IMR-90 (cell line): Measurements from ENCODE around the gene PSMD12. TPM values are rescaled to one million over a fixed set of nuclear protein-coding genes. Genes with fewer than 3 reads are reported as not detected.

ENCODE experiments used
- ATAC-seq: fragments of 200-7000 bp; cut with Tn5 transposase; 2 replicates; pipeline ENCODE4 v1.9.1; 2020; ENCODE audit warnings: low read depth, mild to moderate bottlenecking, moderate library complexity
- BruUV-seq: library from RNA; stranded (reverse); fragments of 400-500 nt; replicated peaks from 2 replicates; lab custom pipeline; 2021; lab: Mats Ljungman, UMichigan
- CTCF ChIA-PET: fragments of 300-600 bp; formaldehyde crosslinking; extraction: SDS; loops from one replicate; lab custom pipeline; 2021; ENCODE audit warnings: antibody characterized with exemption; lab: Yijun Ruan, JAX
- POLR2A ChIA-PET: fragments of 300-600 bp; sonication (Branson Sonifier 250); formaldehyde crosslinking; loops from one replicate; lab custom pipeline; 2022; ENCODE audit warnings: antibody characterized with exemption; ENCODE audit not compliant: unreplicated experiment; lab: Charles Lee
- DNase-seq: peaks from one replicate; pipeline ENCODE4 v3.0.0; 2013
- H2AFZ ChIP-seq: replicated peaks from 2 replicates; pipeline ENCODE3; 2013; ENCODE audit warnings: low read length, mild to moderate bottlenecking; ENCODE audit not compliant: poor library complexity
- H2AK5ac ChIP-seq: 2 replicates; pipeline ENCODE4 v1.6.1; 2013; ENCODE audit warnings: low read depth, low read length, inconsistent platforms
- H2AK9ac ChIP-seq: replicated peaks from 2 replicates; pipeline ENCODE3; 2013; ENCODE audit warnings: mild to moderate bottlenecking, low read depth, low read length, moderate library complexity; ENCODE audit not compliant: poor library complexity
- H2BK120ac ChIP-seq: 2 replicates; pipeline ENCODE4 v1.6.1; 2013; ENCODE audit warnings: low read depth, low read length, inconsistent platforms
- H2BK15ac ChIP-seq: 3 replicates; pipeline ENCODE4 v1.6.1; 2013; ENCODE audit warnings: low read depth, low read length, inconsistent platforms
- H2BK20ac ChIP-seq: 2 replicates; pipeline ENCODE4 v1.6.1; 2013; ENCODE audit warnings: low read depth, mild to moderate bottlenecking, inconsistent platforms, low read length, moderate library complexity
- H2BK5ac ChIP-seq: 2 replicates; pipeline ENCODE4 v1.6.1; 2013; ENCODE audit warnings: mild to moderate bottlenecking, low read depth, low read length, inconsistent platforms; ENCODE audit not compliant: poor library complexity, severe bottlenecking
- H3K14ac ChIP-seq: replicated peaks from 2 replicates; pipeline ENCODE4 v1.6.1; 2013; ENCODE audit warnings: low read depth, low read length, inconsistent platforms
- H3K18ac ChIP-seq: 2 replicates; pipeline ENCODE4 v1.6.1; 2013; ENCODE audit warnings: low read depth, low read length, control low read depth
- H3K23ac ChIP-seq: 2 replicates; pipeline ENCODE4 v1.6.1; 2013; ENCODE audit warnings: low read depth, low read length, inconsistent platforms
- H3K27ac ChIP-seq: 2 replicates; pipeline ENCODE4 v1.5.1; 2013; ENCODE audit warnings: mild to moderate bottlenecking, control low read depth, low read length; ENCODE audit not compliant: insufficient read depth
- H3K27me3 ChIP-seq: 2 replicates; pipeline ENCODE4 v1.6.1; 2013; ENCODE audit warnings: low read length; ENCODE audit not compliant: control insufficient read depth, insufficient read depth
- H3K36me3 ChIP-seq: 2 replicates; pipeline ENCODE4 v1.6.1; 2013; ENCODE audit warnings: low read length, mixed read lengths; ENCODE audit not compliant: control insufficient read depth, insufficient read depth
- H3K4ac ChIP-seq: 2 replicates; pipeline ENCODE4 v1.6.1; 2013; ENCODE audit warnings: low read depth, low read length, inconsistent platforms
- H3K4me1 ChIP-seq: 2 replicates; pipeline ENCODE4 v1.6.1; 2013; ENCODE audit warnings: low read length, mixed read lengths; ENCODE audit not compliant: control insufficient read depth, insufficient read depth
- H3K4me2 ChIP-seq: 2 replicates; pipeline ENCODE4 v1.6.1; 2013; ENCODE audit warnings: low read depth, mild to moderate bottlenecking, control low read depth, low read length, moderate library complexity
- H3K4me3 ChIP-seq: 2 replicates; pipeline ENCODE4 v1.5.1; 2013; ENCODE audit warnings: low read depth, mild to moderate bottlenecking, control low read depth, low read length, moderate library complexity; ENCODE audit not compliant: insufficient read depth
- H3K56ac ChIP-seq: 2 replicates; pipeline ENCODE4 v1.6.1; 2013; ENCODE audit warnings: low read length, inconsistent platforms; ENCODE audit not compliant: insufficient read depth; ENCODE audit errors: extremely low read depth
- H3K79me1 ChIP-seq, 2 experiments: 2 replicates each; pipeline ENCODE4 v1.6.1; 2013; ENCODE audit warnings: low read length in 2 of 2, inconsistent platforms in 1 of 2, low read depth in 1 of 2
- H3K9ac ChIP-seq: 2 replicates; pipeline ENCODE4 v1.6.1; 2013; ENCODE audit warnings: low read depth, low read length, control low read depth
- H3K9me1 ChIP-seq: 2 replicates; pipeline ENCODE4 v1.6.1; 2013; ENCODE audit warnings: low read length, inconsistent platforms; ENCODE audit not compliant: insufficient read depth
- H3K9me3 ChIP-seq: 2 replicates; pipeline ENCODE4 v1.6.1; 2013; ENCODE audit warnings: low read length; ENCODE audit not compliant: control insufficient read depth, insufficient read depth
- H4K20me1 ChIP-seq: 2 replicates; pipeline ENCODE4 v1.6.1; 2013; ENCODE audit warnings: low read length, inconsistent platforms; ENCODE audit not compliant: insufficient read depth
- H4K5ac ChIP-seq: 2 replicates; pipeline ENCODE4 v1.6.1; 2013; ENCODE audit warnings: mild to moderate bottlenecking, low read depth, low read length, control low read depth
- H4K8ac ChIP-seq, 2 experiments: 2 replicates each; pipeline ENCODE4 v1.6.1; 2013; ENCODE audit warnings: low read depth in 2 of 2, low read length in 2 of 2, control low read depth in 1 of 2, inconsistent platforms in 1 of 2
- H4K91ac ChIP-seq: 2 replicates; pipeline ENCODE4 v1.6.1; 2013; ENCODE audit warnings: low read depth, low read length, inconsistent platforms; ENCODE audit not compliant: insufficient read depth
- BHLHE40 ChIP-seq: fragments of 150-350 bp; IDR thresholded peaks from 2 replicates; pipeline ENCODE4 v1.6.1; 2016; ENCODE audit warnings: mild to moderate bottlenecking, low read depth, low read length
- CEBPB ChIP-seq: IDR thresholded peaks from 2 replicates; pipeline ENCODE4 v1.6.1; 2012; ENCODE audit warnings: low read depth, low read length, improper control_type of control experiment
- CHD1 ChIP-seq: IDR thresholded peaks from 2 replicates; pipeline ENCODE4 v1.6.1; 2012; ENCODE audit warnings: low read depth, low read length, improper control_type of control experiment
- FOS ChIP-seq: fragments of 150-350 bp; IDR thresholded peaks from 2 replicates; pipeline ENCODE4 v1.6.1; 2016; ENCODE audit warnings: low read depth, low read length
- MAFK ChIP-seq: IDR thresholded peaks from 2 replicates; pipeline ENCODE4 v1.6.1; 2012; ENCODE audit warnings: low read depth, low read length, improper control_type of control experiment
- MAZ ChIP-seq: IDR thresholded peaks from 2 replicates; pipeline ENCODE4 v1.6.1; 2012; ENCODE audit warnings: low read depth, mild to moderate bottlenecking, low read length, improper control_type of control experiment, moderate library complexity, borderline replicate concordance
- MXI1 ChIP-seq: IDR thresholded peaks from 2 replicates; pipeline ENCODE4 v1.6.1; 2012; ENCODE audit warnings: low read depth, mild to moderate bottlenecking, low read length, moderate library complexity, borderline replicate concordance
- NFE2L2 ChIP-seq: fragments of 150-350 bp; IDR thresholded peaks from 2 replicates; pipeline ENCODE4 v1.6.1; 2016; ENCODE audit warnings: low read depth, mild to moderate bottlenecking, low read length
- POLR2A ChIP-seq: IDR thresholded peaks from 2 replicates; pipeline ENCODE4 v1.6.1; 2012; ENCODE audit warnings: mild to moderate bottlenecking, low read depth, low read length
- RAD21 ChIP-seq: IDR thresholded peaks from 2 replicates; pipeline ENCODE4 v1.6.1; 2012; ENCODE audit warnings: low read length, improper control_type of control experiment
- RCOR1 ChIP-seq: IDR thresholded peaks from 2 replicates; pipeline ENCODE4 v1.6.1; 2012; ENCODE audit warnings: mild to moderate bottlenecking, low read length, improper control_type of control experiment; ENCODE audit not compliant: insufficient replicate concordance
- RFX5 ChIP-seq: IDR thresholded peaks from 2 replicates; pipeline ENCODE4 v1.8.0; 2012; ENCODE audit warnings: low read depth, mild to moderate bottlenecking, low read length, moderate library complexity
- SMC3 ChIP-seq: fragments of 150-350 bp; IDR thresholded peaks from 2 replicates; pipeline ENCODE4 v1.6.1; 2016; ENCODE audit warnings: low read depth, mild to moderate bottlenecking, antibody characterized with exemption, low read length, moderate library complexity
- WGBS, 2 experiments: methylation state at CpG; one replicate each; pipeline versions ENCODE4 v1.1.5 to v1.1.7; 2013; ENCODE audit warnings: missing lambda C conversion rate in 2 of 2; ENCODE audit not compliant: insufficient read length in 1 of 2; ENCODE audit errors: extremely low coverage in 2 of 2; 5-methylcytosine and 5-hydroxymethylcytosine counted together
- dilution Hi-C: fragments of 300-500 bp; cut with HindIII; formaldehyde crosslinking; loops from one replicate; pipeline ENCODE4 v1.14.3; 2018; ENCODE audit warnings: low sequenced_read_pairs; ENCODE audit not compliant: unreplicated experiment
- in situ Hi-C: fragments of 300-500 bp; cut with MboI; formaldehyde crosslinking; loops from 3 replicates; pipeline ENCODE4 v1.14.3; 2019; ENCODE audit warnings: low sequenced_read_pairs, inconsistent platforms, mixed read lengths
- intact Hi-C: fragments of 100-400 bp; cut with micrococcal nuclease; formaldehyde crosslinking; loops from 2 replicates; pipeline ENCODE4 v1.10.0; 2022
- polyA plus RNA-seq, 3 experiments: library from polyadenylated mRNA; depleted of rRNA; stranded (reverse); fragments of >200 nt; gene quantifications; 2 replicates each; pipeline ENCODE4 v1.2.3, GENCODE V29; 2012; ENCODE audit warnings: low replicate concordance in 1 of 3
- total RNA-seq: library from RNA; depleted of rRNA; stranded (reverse); fragments of >200 nt; gene quantifications from 2 replicates; pipeline ENCODE4 v1.2.3, GENCODE V29; 2012
- TF ChIP-seq, protein P1 (sequence below): fragments of 150-350 bp; IDR thresholded peaks from 2 replicates; pipeline ENCODE4 v1.6.1; 2017; ENCODE audit warnings: mild to moderate bottlenecking, antibody characterized with exemption, low read length, low read depth
- TF ChIP-seq, protein P2 (sequence below): conservative IDR thresholded peaks from 2 replicates; pipeline ENCODE4 v1.5.1; 2012; ENCODE audit warnings: mild to moderate bottlenecking, low read depth, low read length, improper control_type of control experiment

The PSMD12 gene
- total and polyA plus RNA-seq, 2 of the 4 experiments (the other 2 are of a cell fraction) = 17.9 to 39.7 TPM

DNA sequence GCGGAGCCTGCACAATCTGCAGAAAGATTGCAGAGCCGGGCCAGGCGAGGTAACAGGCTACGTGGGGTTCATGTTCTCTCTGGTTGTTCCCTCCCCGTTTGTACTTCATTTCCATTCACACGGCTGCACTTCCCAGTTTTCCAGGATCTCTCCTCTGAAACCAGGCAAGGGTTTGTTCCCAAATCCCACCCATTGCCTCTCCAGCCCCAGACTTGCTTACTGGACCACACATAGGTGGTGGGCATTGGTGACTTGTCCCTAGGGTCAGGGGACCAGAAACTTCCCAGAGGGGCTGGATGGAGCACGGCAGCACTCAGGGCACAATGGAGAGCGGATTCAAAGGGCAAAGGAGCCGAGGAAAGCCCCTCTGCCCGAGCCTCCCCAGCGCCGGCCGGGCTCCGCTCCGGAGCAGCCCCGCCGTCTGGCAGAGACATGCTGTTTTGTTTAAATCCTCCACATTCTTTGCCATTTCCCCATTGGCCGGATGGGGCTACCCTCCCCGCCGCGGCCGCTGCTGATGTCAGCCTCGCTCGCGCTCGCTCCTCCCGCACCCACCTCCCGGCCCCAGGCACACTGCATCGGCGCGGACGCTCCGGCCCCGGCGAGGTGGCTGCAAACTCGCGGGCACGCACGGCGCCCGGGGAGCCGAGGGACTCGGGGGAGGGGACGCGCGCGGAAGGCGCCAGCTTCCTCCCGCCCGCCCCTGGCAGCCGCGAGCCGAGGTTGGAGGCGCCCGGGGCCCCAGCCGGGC lies 10.5 kb upstream of the PSMD12 start, which contains the start of gene PITPNC1:
Gene PITPNC1 (plus strand): TSS at position 545 of the 751 bp plus-strand sequence.
- Histone ChIP-seq H2AFZ (peak within 1 kb of the TSS; percentile 92), H3K4me2 (peak within 1 kb of the TSS; percentile 88), H4K20me1 (no peaks in the 10 kb centered on the region), H3K4me1 (peaks cover 5% of the 10 kb centered on the region; the same call in 1 of the 2 replicates), H3K18ac (no peak within 1 kb of the TSS; the same call in 1 of the 2 replicates), H3K4me3 (peak within 1 kb of the TSS; percentile 59), H3K56ac (0 out of 2 replicates have a peak within 1 kb of the TSS, but pooled peaks have one; percentile 22), H2AK5ac (no peak within 1 kb of the TSS; the same call in 1 of the 2 replicates), H4K91ac (no peak within 1 kb of the TSS), H2BK120ac (no peak within 1 kb of the TSS; the same call in 1 of the 2 replicates), H3K14ac (peak within 1 kb of the TSS; percentile 47; the same call in 1 of the 2 replicates), H3K79me1 (peaks cover 6 to 16% of the 10 kb centered on the region in 2 experiments), H3K4ac (peak within 1 kb of the TSS; percentile 66), H2BK5ac (peak within 1 kb of the TSS; percentile 27), H3K23ac (peak within 1 kb of the TSS; percentile 66), H3K9me1 (peaks cover 9% of the 10 kb centered on the region; the same call in 1 of the 2 replicates), H2BK20ac (no peak within 1 kb of the TSS), H3K36me3 (no peaks in the 10 kb centered on the region), H3K27ac (peak within 1 kb of the TSS; percentile 47), H4K8ac (peak within 1 kb of the TSS in 1 of 2 experiments; percentile 20; a peak in 1 of 4 replicates), H2AK9ac (peak within 1 kb of the TSS; percentile 77), H3K9ac (peak within 1 kb of the TSS; percentile 64), H3K9me3 (no peaks in the 10 kb centered on the region), H4K5ac (no peak within 1 kb of the TSS), H3K27me3 (no peaks in the 10 kb centered on the region), H2BK15ac (no peak within 1 kb of the TSS)
- ChIA-PET CTCF (interaction anchor here (1.3 kb wide), 1 partner anchor 97 kb away, joined by 8 read pairs; no protein-coding TSS in a partner anchor), POLR2A (no interaction called here)
- BruUV-seq = no TSS peak
- DNase-seq (peak; percentile 86), ATAC-seq (peak; percentile 83)
- intact Hi-C loops (loop anchor here (2.0 kb wide), 1 partner anchor 254 kb away; no protein-coding TSS in a partner anchor), in situ Hi-C loops (no loop called here), dilution Hi-C loops (no loop called here)
- WGBS, 2 experiments = 1% methylated on average over 31 of the region's 56 CpGs; no CpG with 5 or more reads in 1 of the 2 experiments
- peak; percentile 92 for TF ChIP-seq POLR2A
- TF ChIP-seq RFX5 = no peak
- TF ChIP-seq, protein P1, sequence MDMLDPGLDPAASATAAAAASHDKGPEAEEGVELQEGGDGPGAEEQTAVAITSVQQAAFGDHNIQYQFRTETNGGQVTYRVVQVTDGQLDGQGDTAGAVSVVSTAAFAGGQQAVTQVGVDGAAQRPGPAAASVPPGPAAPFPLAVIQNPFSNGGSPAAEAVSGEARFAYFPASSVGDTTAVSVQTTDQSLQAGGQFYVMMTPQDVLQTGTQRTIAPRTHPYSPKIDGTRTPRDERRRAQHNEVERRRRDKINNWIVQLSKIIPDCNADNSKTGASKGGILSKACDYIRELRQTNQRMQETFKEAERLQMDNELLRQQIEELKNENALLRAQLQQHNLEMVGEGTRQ = no peak
- TF ChIP-seq NFE2L2 = no peak
- no peak for TF ChIP-seq FOS
- no peak for TF ChIP-seq RCOR1
- peak; percentile 82 for TF ChIP-seq MXI1
- TF ChIP-seq RAD21 = no peak
- no peak for TF ChIP-seq CEBPB
- TF ChIP-seq CHD1 = peak; percentile 37; the same call in 1 of the 2 replicates
- no peak for TF ChIP-seq MAFK
- peak; percentile 91 for TF ChIP-seq MAZ
- TF ChIP-seq, protein P2, sequence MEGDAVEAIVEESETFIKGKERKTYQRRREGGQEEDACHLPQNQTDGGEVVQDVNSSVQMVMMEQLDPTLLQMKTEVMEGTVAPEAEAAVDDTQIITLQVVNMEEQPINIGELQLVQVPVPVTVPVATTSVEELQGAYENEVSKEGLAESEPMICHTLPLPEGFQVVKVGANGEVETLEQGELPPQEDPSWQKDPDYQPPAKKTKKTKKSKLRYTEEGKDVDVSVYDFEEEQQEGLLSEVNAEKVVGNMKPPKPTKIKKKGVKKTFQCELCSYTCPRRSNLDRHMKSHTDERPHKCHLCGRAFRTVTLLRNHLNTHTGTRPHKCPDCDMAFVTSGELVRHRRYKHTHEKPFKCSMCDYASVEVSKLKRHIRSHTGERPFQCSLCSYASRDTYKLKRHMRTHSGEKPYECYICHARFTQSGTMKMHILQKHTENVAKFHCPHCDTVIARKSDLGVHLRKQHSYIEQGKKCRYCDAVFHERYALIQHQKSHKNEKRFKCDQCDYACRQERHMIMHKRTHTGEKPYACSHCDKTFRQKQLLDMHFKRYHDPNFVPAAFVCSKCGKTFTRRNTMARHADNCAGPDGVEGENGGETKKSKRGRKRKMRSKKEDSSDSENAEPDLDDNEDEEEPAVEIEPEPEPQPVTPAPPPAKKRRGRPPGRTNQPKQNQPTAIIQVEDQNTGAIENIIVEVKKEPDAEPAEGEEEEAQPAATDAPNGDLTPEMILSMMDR = 0 out of 2 replicates have a peak, but pooled peaks have one; percentile 7
- no peak for TF ChIP-seq SMC3
- peak; percentile 36; the same call in 1 of the 2 replicates for TF ChIP-seq BHLHE40
